GM12875 (cell line): ENCODE measurements around the gene GAB1.

Experiments used
- H3K4me3 ChIP-seq: one replicate; pipeline ENCODE4 v1.5.1; 2011; ENCODE audit warnings: low read depth, low read length, control low read depth
- TF ChIP-seq, protein P1 (sequence below): IDR thresholded peaks from 2 replicates; pipeline ENCODE4 v1.5.1; 2011; ENCODE audit warnings: low read depth, mild to moderate bottlenecking, control low read depth, inconsistent platforms, low read length, moderate library complexity, borderline replicate concordance; ENCODE audit not compliant: insufficient read depth

The GAB1 gene

DNA sequence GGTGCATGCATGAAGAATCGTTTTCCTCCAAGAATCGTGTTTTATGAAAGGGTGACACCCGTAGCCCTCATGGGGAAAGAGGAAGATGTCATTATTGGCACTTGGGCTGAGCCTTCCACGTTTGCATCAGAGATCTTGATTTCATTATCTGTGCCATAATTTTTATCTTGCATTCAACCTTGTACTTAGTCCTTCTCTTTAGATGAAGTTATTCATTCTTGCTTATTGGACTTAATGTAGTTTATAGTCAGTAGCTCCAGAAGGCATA is 66.8 kb downstream of the GAB1 start:
- H3K4me3 ChIP-seq, result no peak overlapping the region
- TF ChIP-seq, protein P1, sequence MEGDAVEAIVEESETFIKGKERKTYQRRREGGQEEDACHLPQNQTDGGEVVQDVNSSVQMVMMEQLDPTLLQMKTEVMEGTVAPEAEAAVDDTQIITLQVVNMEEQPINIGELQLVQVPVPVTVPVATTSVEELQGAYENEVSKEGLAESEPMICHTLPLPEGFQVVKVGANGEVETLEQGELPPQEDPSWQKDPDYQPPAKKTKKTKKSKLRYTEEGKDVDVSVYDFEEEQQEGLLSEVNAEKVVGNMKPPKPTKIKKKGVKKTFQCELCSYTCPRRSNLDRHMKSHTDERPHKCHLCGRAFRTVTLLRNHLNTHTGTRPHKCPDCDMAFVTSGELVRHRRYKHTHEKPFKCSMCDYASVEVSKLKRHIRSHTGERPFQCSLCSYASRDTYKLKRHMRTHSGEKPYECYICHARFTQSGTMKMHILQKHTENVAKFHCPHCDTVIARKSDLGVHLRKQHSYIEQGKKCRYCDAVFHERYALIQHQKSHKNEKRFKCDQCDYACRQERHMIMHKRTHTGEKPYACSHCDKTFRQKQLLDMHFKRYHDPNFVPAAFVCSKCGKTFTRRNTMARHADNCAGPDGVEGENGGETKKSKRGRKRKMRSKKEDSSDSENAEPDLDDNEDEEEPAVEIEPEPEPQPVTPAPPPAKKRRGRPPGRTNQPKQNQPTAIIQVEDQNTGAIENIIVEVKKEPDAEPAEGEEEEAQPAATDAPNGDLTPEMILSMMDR, result no peak

DNA sequence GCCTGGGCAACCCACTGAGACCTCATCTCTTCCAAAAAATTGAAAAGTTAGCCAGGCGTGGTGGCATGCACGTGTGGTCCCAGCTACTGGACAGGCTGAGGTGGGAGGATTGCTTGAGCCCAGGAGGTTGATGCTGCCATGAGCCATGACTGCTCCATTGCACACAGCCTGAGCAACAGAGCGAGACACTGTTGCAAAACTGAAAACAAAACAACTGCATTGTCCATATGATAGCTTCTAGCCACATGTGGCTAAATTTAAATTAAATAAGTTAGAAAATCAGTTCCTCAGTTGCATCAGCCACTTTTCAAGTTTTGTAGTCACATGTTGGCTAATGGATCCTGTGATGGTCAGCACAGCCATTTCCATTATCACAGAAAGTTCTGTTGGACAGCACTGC is 67.9 kb downstream of the GAB1 start:
- no peak overlapping the region for H3K4me3 ChIP-seq
- TF ChIP-seq, protein P1, result no peak

DNA sequence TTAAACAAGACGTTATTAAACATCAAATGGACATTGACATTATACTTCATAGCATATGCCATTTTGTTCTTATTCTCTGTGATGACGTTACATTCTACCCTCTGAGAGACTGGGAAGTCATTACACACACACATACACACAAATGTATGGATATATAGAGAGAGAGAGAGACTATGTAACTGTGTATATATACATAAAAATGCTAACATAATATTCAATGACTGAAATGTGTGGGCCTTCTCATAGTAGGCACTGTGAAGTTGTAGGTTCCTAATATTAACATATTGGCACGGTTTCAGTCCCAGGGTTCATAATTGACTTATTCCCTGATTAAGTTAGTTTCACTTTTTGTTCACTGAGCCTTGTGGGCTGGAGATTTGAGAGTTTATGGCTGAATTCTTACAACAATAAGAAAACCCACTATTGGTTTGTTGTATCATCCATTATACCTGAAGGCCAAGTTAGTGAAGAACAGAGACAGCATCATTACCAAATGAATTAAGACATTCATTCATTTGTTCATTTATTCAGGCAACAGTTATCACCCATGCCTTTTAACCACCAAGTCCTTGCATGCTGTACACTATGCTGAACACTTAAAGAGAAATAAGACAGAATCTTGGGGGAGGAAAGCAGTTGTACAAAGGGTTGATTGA is 68.5 kb downstream of the GAB1 start:
- TF ChIP-seq, protein P1, result no peak
- no peak overlapping the region for H3K4me3 ChIP-seq

DNA sequence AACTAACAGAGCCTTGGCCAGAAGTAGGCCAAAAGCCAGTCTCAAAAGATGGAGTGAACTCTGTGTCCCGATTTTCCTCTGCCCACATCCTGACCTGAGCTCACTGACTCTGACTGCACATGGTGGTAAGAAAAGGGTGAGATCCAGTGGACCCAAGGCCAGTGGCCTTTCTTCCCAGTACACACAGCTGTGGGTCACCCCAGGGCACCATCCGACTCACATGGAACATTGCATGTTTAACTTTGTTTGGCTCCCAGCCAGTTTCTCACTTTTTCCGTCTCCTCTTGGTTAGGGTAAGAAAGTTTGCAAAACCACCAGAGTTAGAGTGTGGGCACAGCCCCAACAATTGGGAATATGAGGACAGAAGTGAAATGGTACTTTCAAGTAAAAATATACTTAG is 69.8 kb downstream of the GAB1 start:
- TF ChIP-seq, protein P1, result no peak
- H3K4me3 ChIP-seq, result no peak overlapping the region

DNA sequence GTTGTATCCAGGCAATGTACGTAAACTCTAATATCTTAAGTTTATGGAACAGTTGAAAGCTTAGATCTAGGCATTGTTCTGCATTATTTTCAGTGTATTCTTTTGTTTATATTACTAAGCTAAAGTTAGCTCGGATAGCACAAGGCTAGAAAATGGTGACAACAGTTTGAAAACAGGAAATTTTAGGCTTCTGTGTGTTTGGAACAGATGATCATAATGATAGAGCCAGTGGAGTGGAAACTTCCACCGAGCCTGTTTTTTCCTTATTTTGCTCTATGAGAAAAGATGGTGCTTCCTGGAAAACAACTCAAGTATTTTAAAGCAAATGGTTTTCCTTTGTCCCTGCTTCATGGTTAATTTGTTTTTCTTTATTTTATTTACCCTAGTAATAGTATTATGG is 70.8 kb downstream of the GAB1 start:
- no peak overlapping the region for H3K4me3 ChIP-seq
- TF ChIP-seq, protein P1, result no peak

DNA sequence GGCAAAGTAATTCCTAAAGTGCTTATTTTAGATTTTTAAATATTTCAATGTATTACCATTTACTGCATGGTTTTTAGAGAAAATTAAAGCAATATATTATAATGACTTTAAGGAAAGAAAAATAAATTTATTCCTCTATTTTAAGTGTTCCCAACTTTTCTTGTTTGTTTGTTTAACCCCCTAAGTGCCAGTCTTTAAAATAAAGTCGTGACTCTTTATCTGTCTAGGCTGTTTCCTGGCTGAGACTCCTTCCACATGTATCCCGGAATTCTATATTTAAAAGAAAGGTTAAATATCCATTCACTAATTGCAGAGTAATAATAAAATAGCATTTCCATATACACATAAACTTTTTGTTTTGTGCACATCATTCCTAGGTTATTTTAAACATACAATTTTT is 71.2 kb downstream of the GAB1 start:
- H3K4me3 ChIP-seq, result no peak overlapping the region
- TF ChIP-seq, protein P1, result no peak

DNA sequence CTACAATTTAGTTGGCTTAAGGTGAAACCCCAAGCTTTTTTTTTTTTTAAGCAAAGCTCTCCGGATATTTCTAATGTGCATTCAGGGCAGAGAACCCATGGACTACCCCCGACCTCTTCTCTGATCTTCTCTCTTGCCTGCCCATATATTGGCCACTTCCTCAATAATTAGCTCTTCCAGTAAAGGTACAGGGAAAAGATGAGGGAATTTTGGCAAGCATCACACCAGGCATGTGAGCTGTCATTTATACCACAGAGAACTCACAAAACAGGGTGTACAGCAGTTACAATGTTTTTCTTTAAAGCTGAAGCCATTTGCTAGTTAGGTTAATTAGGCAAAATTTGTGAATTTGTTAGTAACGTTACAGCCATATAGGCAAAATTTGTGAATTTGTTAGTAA is 73.3 kb downstream of the GAB1 start:
- H3K4me3 ChIP-seq, result no peak overlapping the region
- TF ChIP-seq, protein P1, result no peak
